Heart left ventricle (tissue), 16 donors: Measurements from ENCODE around the gene STEAP4. TPM values are rescaled to one million over a fixed set of nuclear protein-coding genes. Genes with fewer than 3 reads are reported as not detected.
"Not testable (repeated sequence)": the region's sequence is repeated elsewhere in the genome, so short reads cannot be mapped to it uniquely, and the experiment has no call there.

ENCODE experiments used
- ATAC-seq, 4 donors: fragments of 200-7000 bp; cut with Tn5 transposase; one replicate each; pipeline ENCODE4 v1.9.1; 2020 to 2022; ENCODE audit warnings: moderate library complexity in 4 of 4, mild to moderate bottlenecking in 3 of 4, moderate number of reproducible peaks in 1 of 4
- DNase-seq, 5 donors: peaks; one replicate each; pipeline ENCODE4 v3.0.0-alpha.2; 2020
- H3K27ac ChIP-seq, 12 donors: fragments of 200-600 bp; sonication (generic) in 4 of 12; one replicate each; pipeline versions ENCODE4 v1.5.0 to v1.8.0; 2016 to 2022; ENCODE audit warnings: mild to moderate bottlenecking in 2 of 12
- H3K27me3 ChIP-seq, 9 donors: fragments of 200-600 bp; sonication (generic) in 2 of 9; one replicate each; pipeline versions ENCODE4 v1.5.1 to v1.8.0; 2016 to 2022; ENCODE audit warnings: mild to moderate bottlenecking in 3 of 9
- H3K36me3 ChIP-seq, 9 donors: fragments of 200-600 bp; sonication (generic) in 2 of 9; one replicate each; pipeline versions ENCODE4 v1.5.0 to v1.8.0; 2018 to 2022; ENCODE audit warnings: mild to moderate bottlenecking in 2 of 9
- H3K4me1 ChIP-seq, 12 donors: fragments of 200-600 bp; sonication (generic) in 4 of 12; one replicate each; pipeline versions ENCODE4 v1.5.0 to v1.8.0; 2016 to 2022; ENCODE audit warnings: mild to moderate bottlenecking in 3 of 12
- H3K4me3 ChIP-seq, 12 donors: fragments of 200-600 bp; sonication (generic) in 4 of 12; one replicate each; pipeline versions ENCODE4 v1.5.0 to v1.8.0; 2017 to 2022; ENCODE audit warnings: mild to moderate bottlenecking in 9 of 12, moderate library complexity in 4 of 12
- H3K9me3 ChIP-seq, 12 donors: fragments of 200-600 bp; sonication (generic) in 4 of 12; one replicate each; pipeline versions ENCODE4 v1.5.0 to v1.8.0; 2016 to 2022; ENCODE audit warnings: mild to moderate bottlenecking in 1 of 12
- POLR2A ChIP-seq, 2 donors: fragments of 450-650 bp; IDR thresholded peaks; one replicate each; pipeline ENCODE4 v1.6.1; 2017; ENCODE audit warnings: antibody characterized with exemption in 2 of 2, mild to moderate bottlenecking in 2 of 2, moderate library complexity in 2 of 2
- WGBS, 4 donors: extraction: QIAGEN DNeasy Blood & Tissue Kit in 2 of 4; methylation state at CpG; one replicate each; pipeline versions ENCODE4 v1.1.5 to v1.1.7; 2013 to 2018; 5-methylcytosine and 5-hydroxymethylcytosine counted together
- intact Hi-C, 10 donors: fragments of 100-400 bp; cut with DNase I; formaldehyde crosslinking; loops; one replicate each; pipeline versions ENCODE4 v1.11.1 to v1.14.2; 2022
- polyA plus RNA-seq, 2 donors: library from polyadenylated mRNA; stranded (reverse); fragments of 200-250 nt; gene quantifications; one replicate each; pipeline ENCODE4 v1.2.3, GENCODE V29; 2013
- total RNA-seq, 9 donors: library from RNA; depleted of rRNA in 2 of 9; stranded (reverse); fragments of >200 nt in 2 of 9; fragmentation: NEBNext Ultra II Directional in 3 of 9; extraction: Animal tissue kit (Norgen Biotek cat#: 25700) in 3 of 9; gene quantifications; one replicate each; pipeline versions ENCODE4 v1.1.0 to v1.2.4, GENCODE V29; 2016 to 2023
- TF ChIP-seq, protein P1 (sequence below), 12 donors: fragments of 200-600 bp; sonication (generic) in 4 of 12; IDR thresholded peaks; one replicate each; pipeline versions ENCODE4 v1.5.0 to v1.8.0; 2018 to 2022; ENCODE audit warnings: antibody characterized with exemption in 12 of 12, mild to moderate bottlenecking in 5 of 12
- donor health status: ischemic (EF 13 %, LVEDD 7.1; RV severe dilation, severe dysfunction).
- donor health status: healthy with polysubstance abuse.
- donor health status: DM: no; HTN: yes; CAD: no.
- donor health status: DM: no; HTN: no; CAD: no.
- donor health status: ischemic (EF 25% LVEDD 6.9; RV normal size, moderate dysfunction).
- donor health status: ischemic (EF 25% LVEDD 5.7; RV mildly dilated, moderate dysfunction).
- donor health status: healthy.
- donor health status: DM: yes; HTN: yes; CAD: no.
- donor health status: ischemic (EF 35%, LVEDD 5.7; RV mildly dilated, moderate dysfunction).
- donor health status: nonischemic (EF 11% LVEDD 7.7; RV severe dilation, severe dysfunction).
- donor health status: DM: yes; HTN: yes; CAD: no.
- donor health status: PGD.
- donor health status: ischemic (EF 29% LVEDD 5.4; RV normal size, mild dysfunction).
- donor health status: nonischemic (EF 23%, LVEDD 6.1; RV moderate dilation, normal function).

STEAP4 gene
- total and polyA plus RNA-seq, 11 donors: 6.8 to 47.1 (median 19.0) TPM

DNA sequence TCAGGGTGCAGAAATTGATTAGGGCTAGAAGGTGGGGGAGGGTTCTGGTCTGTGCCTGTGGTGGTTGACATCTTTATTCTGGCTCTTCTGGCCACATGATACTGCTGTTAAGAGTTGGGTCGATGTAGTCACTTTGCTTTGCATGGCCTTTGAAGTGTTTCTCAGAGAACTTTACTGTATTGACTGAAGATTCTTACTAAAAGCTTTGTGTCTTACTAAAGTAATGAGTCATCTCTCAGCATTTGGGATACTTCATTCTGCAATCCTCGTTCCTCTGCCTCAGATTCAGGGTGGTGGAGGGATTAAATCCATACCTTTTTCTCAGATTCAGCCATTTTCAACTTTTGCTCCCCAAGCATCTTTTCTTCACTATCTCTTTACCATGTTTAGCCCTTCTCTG lies 38.6 kb downstream of the STEAP4 start:
- no peak overlapping the region for H3K27ac ChIP-seq
- DNase-seq: no peak
- no peaks in the 10 kb centered on the region for H3K9me3 ChIP-seq
- H3K36me3 ChIP-seq: no peaks in the 10 kb centered on the region
- no peaks in the 10 kb centered on the region for H3K27me3 ChIP-seq
- TF ChIP-seq, protein P1, sequence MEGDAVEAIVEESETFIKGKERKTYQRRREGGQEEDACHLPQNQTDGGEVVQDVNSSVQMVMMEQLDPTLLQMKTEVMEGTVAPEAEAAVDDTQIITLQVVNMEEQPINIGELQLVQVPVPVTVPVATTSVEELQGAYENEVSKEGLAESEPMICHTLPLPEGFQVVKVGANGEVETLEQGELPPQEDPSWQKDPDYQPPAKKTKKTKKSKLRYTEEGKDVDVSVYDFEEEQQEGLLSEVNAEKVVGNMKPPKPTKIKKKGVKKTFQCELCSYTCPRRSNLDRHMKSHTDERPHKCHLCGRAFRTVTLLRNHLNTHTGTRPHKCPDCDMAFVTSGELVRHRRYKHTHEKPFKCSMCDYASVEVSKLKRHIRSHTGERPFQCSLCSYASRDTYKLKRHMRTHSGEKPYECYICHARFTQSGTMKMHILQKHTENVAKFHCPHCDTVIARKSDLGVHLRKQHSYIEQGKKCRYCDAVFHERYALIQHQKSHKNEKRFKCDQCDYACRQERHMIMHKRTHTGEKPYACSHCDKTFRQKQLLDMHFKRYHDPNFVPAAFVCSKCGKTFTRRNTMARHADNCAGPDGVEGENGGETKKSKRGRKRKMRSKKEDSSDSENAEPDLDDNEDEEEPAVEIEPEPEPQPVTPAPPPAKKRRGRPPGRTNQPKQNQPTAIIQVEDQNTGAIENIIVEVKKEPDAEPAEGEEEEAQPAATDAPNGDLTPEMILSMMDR (IDR thresholded peaks at IDR 0.05): no peak
- TF ChIP-seq POLR2A (IDR thresholded peaks at IDR 0.05): no peak
- no peak overlapping the region for H3K4me3 ChIP-seq
- intact Hi-C loops: no loop called here
- ATAC-seq: no peak
- peaks cover 0 to 22% (median 0%) of the 10 kb centered on the region in 12 donors for H3K4me1 ChIP-seq
- WGBS, 4 donors: 73 to 81% (median 78%) methylated on average over 2 of the region's 2 CpGs

DNA sequence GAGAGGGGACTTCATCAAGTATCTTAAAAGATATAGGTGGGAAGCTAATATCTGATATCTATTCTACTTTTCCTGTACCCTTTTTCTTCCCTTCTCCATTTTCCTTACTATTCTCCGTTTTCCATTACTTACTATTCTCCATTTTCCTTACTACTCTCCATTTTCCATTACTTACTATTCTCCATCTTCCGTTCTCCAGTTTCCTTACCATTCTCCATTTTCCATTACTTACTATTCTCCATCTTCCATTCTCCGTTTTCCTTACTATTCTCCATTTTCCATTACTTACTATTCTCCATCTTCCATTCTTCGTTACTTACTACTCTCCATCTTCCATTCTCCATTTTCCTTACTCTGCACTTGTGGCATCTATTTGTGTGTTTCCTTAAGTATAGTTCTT lies 39.3 kb downstream of the STEAP4 start:
- Histone ChIP-seq H3K4me3 (no peak overlapping the region), H3K9me3 (no peaks in the 10 kb centered on the region), H3K36me3 (no peaks in the 10 kb centered on the region), H3K27me3 (no peaks in the 10 kb centered on the region), H3K27ac (no peak overlapping the region), H3K4me1 (peaks cover 0 to 22% (median 0%) of the 10 kb centered on the region in 12 donors)
- ATAC-seq (no peak), DNase-seq (no peak)
- intact Hi-C loops: no loop called here
- 90 to 94% (median 92%) methylated on average over 4 of the region's 4 CpGs for WGBS, 4 donors
- TF ChIP-seq, protein P1 (IDR thresholded peaks at IDR 0.05): no peak
- TF ChIP-seq POLR2A (IDR thresholded peaks at IDR 0.05): no peak

- H3K27me3 ChIP-seq, H3K36me3 ChIP-seq, H3K4me3 ChIP-seq, H3K27ac ChIP-seq, DNase-seq, ATAC-seq, H3K9me3 ChIP-seq, intact Hi-C loops: not testable (repeated sequence)
- 45 to 50% (median 48%) methylated on average over 3 of the region's 3 CpGs for WGBS, 4 donors
- H3K4me1 ChIP-seq: peaks cover 0 to 22% (median 0%) of the 10 kb centered on the region in 12 donors
Observed at GRCh38 chr7:88264987-88265386, 41.7 kb downstream of the STEAP4 start.

- Histone ChIP-seq H3K4me1 (peaks cover 0 to 8% (median 0%) of the 10 kb centered on the region in 12 donors), H3K4me3 (no peak overlapping the region), H3K9me3 (peaks cover 0 to 5% (median 0%) of the 10 kb centered on the region in 12 donors), H3K36me3 (no peaks in the 10 kb centered on the region), H3K27ac (no peak overlapping the region), H3K27me3 (no peaks in the 10 kb centered on the region)
- 83 to 93% (median 91%) methylated on average over 4 of the region's 4 CpGs for WGBS, 4 donors
- TF ChIP-seq, protein P1 (IDR thresholded peaks at IDR 0.05): no peak
- no peak for TF ChIP-seq POLR2A (IDR thresholded peaks at IDR 0.05)
- no peak for ATAC-seq
- intact Hi-C loops: no loop called here
- DNase-seq: no peak
Observed at GRCh38 chr7:88262562-88262961, 44.1 kb downstream of the STEAP4 start.

DNA sequence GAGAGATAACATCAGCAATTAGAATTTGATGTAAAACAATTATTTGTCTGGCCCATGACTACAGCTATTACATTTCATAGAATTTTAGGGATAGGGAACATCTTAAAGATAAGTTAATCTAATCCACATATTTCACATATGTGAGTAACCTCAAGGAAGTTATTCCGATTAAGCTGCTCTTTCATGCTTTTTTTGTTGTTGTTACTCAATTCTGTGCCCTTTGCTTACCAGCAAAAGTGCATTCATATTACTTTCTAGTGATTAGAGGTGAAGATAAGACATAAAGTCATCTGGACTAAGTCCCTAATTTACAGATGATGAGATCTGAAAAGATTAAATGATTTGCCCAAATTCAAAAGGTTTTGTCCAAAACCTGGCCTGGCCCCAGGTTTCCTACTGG lies 46.0 kb downstream of the STEAP4 start:
- DNase-seq: no peak
- intact Hi-C loops: no loop called here
- H3K36me3 ChIP-seq: no peaks in the 10 kb centered on the region
- H3K9me3 ChIP-seq: peaks cover 0 to 5% (median 0%) of the 10 kb centered on the region in 12 donors
- H3K27me3 ChIP-seq: no peaks in the 10 kb centered on the region
- no peak for ATAC-seq
- H3K4me1 ChIP-seq: peaks cover 0 to 8% (median 0%) of the 10 kb centered on the region in 12 donors
- no peak for TF ChIP-seq POLR2A (IDR thresholded peaks at IDR 0.05)
- TF ChIP-seq, protein P1 (IDR thresholded peaks at IDR 0.05): no peak
- H3K4me3 ChIP-seq: no peak overlapping the region
- no peak overlapping the region for H3K27ac ChIP-seq
- 83 to 97% (median 90%) methylated on average over 1 of the region's 1 CpG for WGBS, 4 donors
